ENCODE measurements around the gene PHACTR1.

DNA sequence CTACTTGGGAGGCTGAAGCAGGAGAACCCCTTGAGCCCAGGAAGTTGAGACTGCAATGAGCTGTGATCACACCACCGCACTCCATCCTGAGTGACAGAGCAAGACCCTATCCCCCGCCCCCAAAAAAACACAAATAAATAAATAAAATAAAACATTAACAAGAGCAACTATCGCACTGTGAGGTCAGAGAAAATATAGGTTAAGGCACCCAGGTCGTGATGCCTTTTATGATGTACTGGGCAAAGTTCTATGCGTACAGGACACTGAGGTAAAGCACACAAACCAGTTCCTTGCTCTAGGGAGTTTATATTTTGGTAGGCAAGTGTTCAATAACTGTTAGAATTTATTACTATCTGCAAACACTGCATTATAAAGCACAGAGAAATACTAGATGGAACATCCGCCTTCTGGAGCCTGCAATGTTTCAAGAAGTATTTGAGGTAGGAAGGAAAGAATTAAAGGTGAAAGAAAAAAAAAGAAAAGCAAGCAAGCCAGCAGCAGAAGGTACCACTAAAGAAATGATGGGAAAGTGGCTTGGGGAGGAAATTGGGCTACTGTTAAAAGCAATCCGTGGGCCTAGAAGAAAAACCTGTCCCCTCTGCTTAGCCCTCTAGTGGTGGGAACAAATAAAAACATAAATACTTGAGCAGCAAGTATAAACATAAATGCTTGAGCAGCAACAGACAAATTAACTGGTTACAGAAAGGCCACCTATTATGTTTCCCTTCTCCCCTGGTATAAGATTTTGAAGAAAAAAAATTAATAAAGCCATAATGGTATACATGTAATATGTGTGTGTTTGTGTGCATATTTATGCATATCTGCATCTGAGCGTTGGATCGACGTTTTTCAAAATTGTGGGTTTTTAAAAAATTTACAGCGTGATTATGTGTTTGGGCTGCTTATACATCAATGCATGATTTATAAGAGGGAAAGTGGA is 128.0 kb downstream of the PHACTR1 start:
- TF ChIP-seq, protein P1, sequence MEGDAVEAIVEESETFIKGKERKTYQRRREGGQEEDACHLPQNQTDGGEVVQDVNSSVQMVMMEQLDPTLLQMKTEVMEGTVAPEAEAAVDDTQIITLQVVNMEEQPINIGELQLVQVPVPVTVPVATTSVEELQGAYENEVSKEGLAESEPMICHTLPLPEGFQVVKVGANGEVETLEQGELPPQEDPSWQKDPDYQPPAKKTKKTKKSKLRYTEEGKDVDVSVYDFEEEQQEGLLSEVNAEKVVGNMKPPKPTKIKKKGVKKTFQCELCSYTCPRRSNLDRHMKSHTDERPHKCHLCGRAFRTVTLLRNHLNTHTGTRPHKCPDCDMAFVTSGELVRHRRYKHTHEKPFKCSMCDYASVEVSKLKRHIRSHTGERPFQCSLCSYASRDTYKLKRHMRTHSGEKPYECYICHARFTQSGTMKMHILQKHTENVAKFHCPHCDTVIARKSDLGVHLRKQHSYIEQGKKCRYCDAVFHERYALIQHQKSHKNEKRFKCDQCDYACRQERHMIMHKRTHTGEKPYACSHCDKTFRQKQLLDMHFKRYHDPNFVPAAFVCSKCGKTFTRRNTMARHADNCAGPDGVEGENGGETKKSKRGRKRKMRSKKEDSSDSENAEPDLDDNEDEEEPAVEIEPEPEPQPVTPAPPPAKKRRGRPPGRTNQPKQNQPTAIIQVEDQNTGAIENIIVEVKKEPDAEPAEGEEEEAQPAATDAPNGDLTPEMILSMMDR (IDR thresholded peaks at IDR 0.05; ENCODE audit: insufficient read depth, low read length) = peak; percentile 43
- TF ChIP-seq GABPA (IDR thresholded peaks at IDR 0.05; ENCODE audit: low read depth) = no peak
